ENCODE measurements around the gene MRPL12. TPM values are rescaled to one million over a fixed set of nuclear protein-coding genes. Genes with fewer than 3 reads are reported as not detected.
A peak's percentile ranks its signal among the peaks of the same experiment; 100 is the strongest.

The MRPL12 gene
- total and polyA plus RNA-seq, 2 of the 13 experiments (the other 11 are each of a cell fraction or from before 2014, with no cell fraction given): 39.1 to 94.1 TPM

DNA sequence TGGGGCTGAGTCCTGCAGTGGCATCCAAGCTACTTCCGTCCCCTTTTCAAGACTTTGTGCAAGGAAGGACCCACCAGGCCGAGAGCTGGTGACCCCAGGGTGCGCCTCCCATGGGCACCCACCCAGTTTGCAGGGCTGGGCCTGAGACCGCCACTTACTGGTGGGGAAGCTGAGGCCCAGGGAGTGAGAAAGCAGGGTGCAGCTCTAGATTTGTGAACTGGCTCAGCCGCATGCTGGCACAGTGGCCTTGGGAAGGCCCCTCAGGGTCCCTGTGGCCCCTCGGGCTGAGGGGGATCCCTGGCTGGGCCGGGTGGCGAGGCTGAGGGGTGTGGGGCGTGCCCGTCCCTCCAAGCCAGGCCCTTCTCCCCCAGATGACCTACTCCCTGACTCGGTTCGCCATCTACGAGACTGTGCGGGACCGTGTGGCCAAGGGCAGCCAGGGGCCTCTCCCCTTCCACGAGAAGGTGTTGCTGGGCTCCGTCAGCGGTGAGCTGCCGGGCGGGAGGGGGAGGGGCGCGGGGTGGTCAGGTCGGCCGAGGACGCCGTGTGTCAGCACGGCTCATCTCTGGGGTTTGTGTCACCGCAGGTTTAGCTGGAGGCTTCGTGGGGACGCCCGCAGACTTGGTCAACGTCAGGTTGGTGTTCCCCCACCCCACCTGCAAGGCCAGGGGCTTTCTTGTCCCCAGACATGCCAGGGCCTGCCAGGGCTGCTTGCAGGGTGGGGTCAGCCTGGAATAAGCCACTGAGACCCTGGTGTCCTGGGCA is 12.1 kb downstream of the MRPL12 start (continued):
- TF ChIP-seq RBFOX2 (IDR thresholded peaks at IDR 0.05; ENCODE audit: low read depth, low read length) (peak; percentile 61), POLR2AphosphoS2 (IDR thresholded peaks at IDR 0.05; ENCODE audit: low read depth, low read length) (peak; percentile 3; the same call in 1 of the 2 replicates), PCBP1 (IDR thresholded peaks at IDR 0.05; ENCODE audit: borderline replicate concordance, low read depth, low read length) (0 out of 2 replicates have a peak, but pooled peaks have one; percentile 22), HNRNPL (IDR thresholded peaks at IDR 0.05; ENCODE audit: low read depth, low read length) (peak; percentile 30; the same call in 1 of the 2 replicates)
- TF ChIP-seq, protein P1, sequence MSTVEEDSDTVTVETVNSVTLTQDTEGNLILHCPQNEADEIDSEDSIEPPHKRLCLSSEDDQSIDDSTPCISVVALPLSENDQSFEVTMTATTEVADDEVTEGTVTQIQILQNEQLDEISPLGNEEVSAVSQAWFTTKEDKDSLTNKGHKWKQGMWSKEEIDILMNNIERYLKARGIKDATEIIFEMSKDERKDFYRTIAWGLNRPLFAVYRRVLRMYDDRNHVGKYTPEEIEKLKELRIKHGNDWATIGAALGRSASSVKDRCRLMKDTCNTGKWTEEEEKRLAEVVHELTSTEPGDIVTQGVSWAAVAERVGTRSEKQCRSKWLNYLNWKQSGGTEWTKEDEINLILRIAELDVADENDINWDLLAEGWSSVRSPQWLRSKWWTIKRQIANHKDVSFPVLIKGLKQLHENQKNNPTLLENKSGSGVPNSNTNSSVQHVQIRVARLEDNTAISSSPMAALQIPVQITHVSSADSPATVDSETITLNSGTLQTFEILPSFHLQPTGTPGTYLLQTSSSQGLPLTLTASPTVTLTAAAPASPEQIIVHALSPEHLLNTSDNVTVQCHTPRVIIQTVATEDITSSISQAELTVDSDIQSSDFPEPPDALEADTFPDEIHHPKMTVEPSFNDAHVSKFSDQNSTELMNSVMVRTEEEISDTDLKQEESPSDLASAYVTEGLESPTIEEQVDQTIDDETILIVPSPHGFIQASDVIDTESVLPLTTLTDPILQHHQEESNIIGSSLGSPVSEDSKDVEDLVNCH (CRISPR knock-in tag; IDR thresholded peaks at IDR 0.05): no peak

DNA sequence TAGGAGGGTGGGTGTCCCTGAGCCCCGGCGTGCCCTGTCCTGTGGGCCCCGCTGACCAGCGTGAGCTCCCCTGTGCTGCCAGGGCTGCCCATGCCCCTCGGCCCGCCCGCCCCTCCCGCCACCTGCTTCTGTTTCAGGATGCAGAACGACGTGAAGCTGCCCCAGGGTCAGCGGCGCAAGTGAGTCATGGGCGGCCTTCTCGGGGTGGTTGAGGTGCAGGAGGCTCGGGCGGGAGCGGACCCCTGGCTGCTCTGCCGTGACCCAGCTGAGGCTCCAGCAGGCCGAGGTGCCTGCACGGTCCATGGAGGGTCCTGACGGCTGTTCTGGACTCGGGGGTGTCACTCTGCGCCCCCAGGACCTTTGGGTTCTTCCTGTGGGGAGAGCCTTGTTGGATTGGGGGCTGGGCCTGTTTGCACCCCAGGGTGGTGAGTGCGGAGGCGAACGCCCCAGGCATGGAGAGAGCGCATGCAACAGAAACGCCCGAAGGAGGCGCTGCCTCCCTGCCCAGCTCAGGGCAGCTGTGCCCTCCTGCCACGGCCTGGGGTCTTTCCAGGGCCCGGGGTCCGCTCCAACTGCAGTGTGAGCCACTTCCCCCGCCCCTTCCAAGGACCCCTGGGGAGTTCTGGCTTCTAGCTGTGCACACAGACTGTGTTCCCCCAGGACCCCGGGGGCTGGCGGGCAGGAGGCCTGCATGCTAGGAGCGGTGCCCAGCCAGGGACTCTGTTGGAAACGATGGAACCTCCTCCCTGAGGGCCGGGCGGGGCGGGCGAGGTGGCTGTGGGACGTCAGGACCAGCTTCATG is 12.9 kb downstream of the MRPL12 start:
- H3K4me2 ChIP-seq (ENCODE audit: low read depth, low read length): no peak overlapping the region
- H3K27me3 ChIP-seq (ENCODE audit: control insufficient read depth in 1 of 2, insufficient read depth in 2 of 2, low read length in 2 of 2): no peaks in the 10 kb centered on the region; a peak in 1 of 5 replicates
- peaks cover 20% of the 10 kb centered on the region for H3K4me1 ChIP-seq (ENCODE audit: insufficient read depth, low read length)
- H3K27ac ChIP-seq (ENCODE audit: extremely low read length, insufficient read depth, low read length): no peak overlapping the region
- DNase-seq (ENCODE audit: low spot score) (no peak), FAIRE-seq (no peak), ATAC-seq (no peak)
- no TSS peak for BruUV-seq (replicated peaks)
- no peak overlapping the region for H3K4me3 ChIP-seq (replicated peaks in 1 of 3; ENCODE audit: insufficient read depth in 1 of 3, low read depth in 2 of 3, low read length in 3 of 3)
- no peaks in the 10 kb centered on the region for H3K9me3 ChIP-seq (ENCODE audit: low read length)
- TF ChIP-seq, protein P2, sequence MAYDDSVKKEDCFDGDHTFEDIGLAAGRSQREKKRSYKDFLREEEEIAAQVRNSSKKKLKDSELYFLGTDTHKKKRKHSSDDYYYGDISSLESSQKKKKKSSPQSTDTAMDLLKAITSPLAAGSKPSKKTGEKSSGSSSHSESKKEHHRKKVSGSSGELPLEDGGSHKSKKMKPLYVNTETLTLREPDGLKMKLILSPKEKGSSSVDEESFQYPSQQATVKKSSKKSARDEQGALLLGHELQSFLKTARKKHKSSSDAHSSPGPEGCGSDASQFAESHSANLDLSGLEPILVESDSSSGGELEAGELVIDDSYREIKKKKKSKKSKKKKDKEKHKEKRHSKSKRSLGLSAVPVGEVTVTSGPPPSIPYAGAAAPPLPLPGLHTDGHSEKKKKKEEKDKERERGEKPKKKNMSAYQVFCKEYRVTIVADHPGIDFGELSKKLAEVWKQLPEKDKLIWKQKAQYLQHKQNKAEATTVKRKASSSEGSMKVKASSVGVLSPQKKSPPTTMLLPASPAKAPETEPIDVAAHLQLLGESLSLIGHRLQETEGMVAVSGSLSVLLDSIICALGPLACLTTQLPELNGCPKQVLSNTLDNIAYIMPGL (CRISPR knock-in tag; IDR thresholded peaks at IDR 0.05; ENCODE audit: borderline replicate concordance in 1 of 2, low read depth in 1 of 2): no peak
- TF ChIP-seq ZC3H13 (CRISPR knock-in tag; IDR thresholded peaks at IDR 0.05): no peak
- TF ChIP-seq AGO2 (optimal IDR thresholded peaks at IDR 0.05; ENCODE audit: low read depth, low read length): peak; percentile 49
- TF ChIP-seq PHF5A (CRISPR knock-in tag; IDR thresholded peaks at IDR 0.05; ENCODE audit: low read depth, unreplicated experiment): no peak
- 0 out of 2 replicates have a peak, but pooled peaks have one; percentile 16 for TF ChIP-seq RBFOX2 (IDR thresholded peaks at IDR 0.05; ENCODE audit: low read depth, low read length)
- no peak for TF ChIP-seq STAT5B (CRISPR knock-in tag; IDR thresholded peaks at IDR 0.05)
- TF ChIP-seq, protein P3, sequence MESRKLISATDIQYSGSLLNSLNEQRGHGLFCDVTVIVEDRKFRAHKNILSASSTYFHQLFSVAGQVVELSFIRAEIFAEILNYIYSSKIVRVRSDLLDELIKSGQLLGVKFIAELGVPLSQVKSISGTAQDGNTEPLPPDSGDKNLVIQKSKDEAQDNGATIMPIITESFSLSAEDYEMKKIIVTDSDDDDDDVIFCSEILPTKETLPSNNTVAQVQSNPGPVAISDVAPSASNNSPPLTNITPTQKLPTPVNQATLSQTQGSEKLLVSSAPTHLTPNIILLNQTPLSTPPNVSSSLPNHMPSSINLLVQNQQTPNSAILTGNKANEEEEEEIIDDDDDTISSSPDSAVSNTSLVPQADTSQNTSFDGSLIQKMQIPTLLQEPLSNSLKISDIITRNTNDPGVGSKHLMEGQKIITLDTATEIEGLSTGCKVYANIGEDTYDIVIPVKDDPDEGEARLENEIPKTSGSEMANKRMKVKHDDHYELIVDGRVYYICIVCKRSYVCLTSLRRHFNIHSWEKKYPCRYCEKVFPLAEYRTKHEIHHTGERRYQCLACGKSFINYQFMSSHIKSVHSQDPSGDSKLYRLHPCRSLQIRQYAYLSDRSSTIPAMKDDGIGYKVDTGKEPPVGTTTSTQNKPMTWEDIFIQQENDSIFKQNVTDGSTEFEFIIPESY (CRISPR knock-in tag; IDR thresholded peaks at IDR 0.05): peak; percentile 90
- in situ Hi-C loops (cut with HindIII; ENCODE audit: extremely low pct_ligation_motif_present, low pct_unique_long_range_greater_than_20kb) (no loop called here), intact Hi-C loops (cut with micrococcal nuclease; ENCODE audit: unreplicated experiment) (no loop called here)
- H3K9ac ChIP-seq (ENCODE audit: insufficient read depth, low read depth, low read length): no peak overlapping the region
- peaks cover 31% of the 10 kb centered on the region for H3K79me2 ChIP-seq (ENCODE audit: insufficient read depth, low read length)
- no peak overlapping the region for H2AFZ ChIP-seq (ENCODE audit: low read length)
- CTCF ChIA-PET (ENCODE audit: low intra/inter-chr PET ratio, low total read pairs): no interaction called here
- H4K20me1 ChIP-seq (ENCODE audit: insufficient read depth, low read length): no peaks in the 10 kb centered on the region
- H3K36me3 ChIP-seq (replicated peaks in 1 of 2; ENCODE audit: control insufficient read depth in 1 of 2, insufficient read depth in 2 of 2, low read length in 2 of 2): peaks cover 21 to 47% of the 10 kb centered on the region in 2 experiments
- POLR2A ChIA-PET: interaction anchor here (1.5 to 6.3 kb wide), 3 partner anchors 13 to 33 kb away, joined by 4 to 134 read pairs (median 4); partner anchors contain the start of genes ARL16, HGS and MRPL12
- WGBS (ENCODE audit: low lambda C conversion rate): over 99% methylated on average over 14 of the region's 43 CpGs

Measured in HepG2 (cell line).